ENCODE data around the gene C2CD4C.
"Not testable (repeated sequence)": the region's sequence is repeated elsewhere in the genome, so short reads cannot be mapped to it uniquely, and the experiment has no call there.

The C2CD4C gene

GRCh38 chr19:408902-409515 is at the start of gene C2CD4C:
TSS of gene C2CD4C (minus strand) at chr19:409147. CDS start at chr19:408361, 786 bp downstream.
- no peak for DNase-seq (ENCODE audit: low read depth)

GRCh38 chr19:458091-459042 is 49.4 kb upstream of the C2CD4C start:
- DNase-seq (ENCODE audit: low read depth) = no peak

- no peak for DNase-seq (ENCODE audit: low read depth)
Observed at GRCh38 chr19:457636-458035, 48.7 kb upstream of the C2CD4C start.

GRCh38 chr19:456547-457110 is 47.7 kb upstream of the C2CD4C start:
- no peak for DNase-seq (ENCODE audit: low read depth)

GRCh38 chr19:455851-456546 is 47.1 kb upstream of the C2CD4C start:
- DNase-seq (ENCODE audit: low read depth) = no peak

- no peak for DNase-seq (ENCODE audit: low read depth)
Observed at GRCh38 chr19:455031-455705, 46.2 kb upstream of the C2CD4C start.

- no peak for DNase-seq (ENCODE audit: low read depth)
Observed at GRCh38 chr19:453606-454005, 44.7 kb upstream of the C2CD4C start.

- DNase-seq (ENCODE audit: low read depth) = no peak
Observed at GRCh38 chr19:452829-453228, 43.9 kb upstream of the C2CD4C start.

- not testable (repeated sequence) for DNase-seq (ENCODE audit: low read depth)
Observed at GRCh38 chr19:450912-451481, 42.0 kb upstream of the C2CD4C start.

GRCh38 chr19:449916-450315 is 41.0 kb upstream of the C2CD4C start:
- DNase-seq (ENCODE audit: low read depth) = no peak

- no peak for DNase-seq (ENCODE audit: low read depth)
Observed at GRCh38 chr19:447816-448560, 39.0 kb upstream of the C2CD4C start.

- DNase-seq (ENCODE audit: low read depth) = no peak
Observed at GRCh38 chr19:447064-447426, 38.1 kb upstream of the C2CD4C start.

- DNase-seq (ENCODE audit: low read depth) = no peak
Observed at GRCh38 chr19:444677-445210, 35.8 kb upstream of the C2CD4C start.

- DNase-seq (ENCODE audit: low read depth) = no peak
Observed at GRCh38 chr19:443005-443404, 34.1 kb upstream of the C2CD4C start.

- no peak for DNase-seq (ENCODE audit: low read depth)
Observed at GRCh38 chr19:442085-442484, 33.1 kb upstream of the C2CD4C start.

- DNase-seq (ENCODE audit: low read depth) = no peak
Observed at GRCh38 chr19:441213-441836, 32.4 kb upstream of the C2CD4C start.

GRCh38 chr19:440391-441212 is 31.7 kb upstream of the C2CD4C start:
- DNase-seq (ENCODE audit: low read depth) = no peak

- no peak for DNase-seq (ENCODE audit: low read depth)
Observed at GRCh38 chr19:439167-439900, 30.4 kb upstream of the C2CD4C start.

All from stimulated activated CD8-positive, alpha-beta memory T cell treated with anti-CD3 and anti-CD28 coated beads, Interleukin-12 subunit alpha, Interleukin-12 subunit beta, amount 100 ng/mL, for 1 hour (primary cell).